ENCODE results near the gene UGT1A5.

UGT1A5 gene

DNA sequence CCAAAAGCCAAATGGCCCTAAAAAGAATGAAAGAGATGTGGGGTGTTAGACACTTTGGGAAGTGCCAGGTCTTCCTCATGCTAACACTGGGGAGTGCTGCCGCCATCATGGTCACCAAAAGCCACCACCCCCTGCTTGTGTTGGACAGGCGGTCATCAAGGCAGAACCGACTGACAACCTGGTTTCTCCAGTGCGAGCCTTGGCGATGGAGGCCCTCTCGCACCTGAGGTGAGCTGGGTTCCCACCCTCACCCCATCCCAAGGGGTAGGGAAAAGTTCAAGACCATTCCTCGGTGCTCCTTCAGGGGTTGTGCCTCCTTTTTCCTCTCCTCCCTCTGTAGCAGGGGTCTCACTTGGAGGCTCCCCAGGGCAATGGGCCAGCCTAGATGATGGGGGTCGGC lies 99.0 kb downstream of the UGT1A5 start:
- DNase-seq: no peak

- DNase-seq: peak; percentile 7
Measured at GRCh38 chr2:233813236-233814055, 100.7 kb downstream of the UGT1A5 start.

GRCh38 chr2:233814056-233814835 lies 101.5 kb downstream of the UGT1A5 start:
- DNase-seq: peak; percentile 9

DNA sequence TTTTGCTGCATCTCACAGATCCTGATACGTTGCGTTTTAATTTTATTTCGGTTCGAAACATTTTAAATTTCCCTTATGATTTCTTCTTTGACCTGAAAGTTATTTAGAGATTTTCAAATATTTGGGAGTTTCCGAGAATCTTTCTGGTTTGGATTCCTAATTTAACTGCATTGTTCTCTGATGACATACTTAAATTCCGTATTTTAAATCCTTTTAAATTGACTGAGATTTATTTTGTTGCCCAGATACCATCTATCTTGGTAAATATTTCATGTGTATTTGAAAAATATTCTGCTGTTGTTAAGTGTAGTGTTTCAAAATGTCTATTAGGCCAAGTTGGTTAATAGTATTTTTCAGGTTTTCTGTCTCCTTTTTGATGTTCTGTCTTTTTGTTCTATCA lies 103.2 kb downstream of the UGT1A5 start:
- DNase-seq: no peak

DNA sequence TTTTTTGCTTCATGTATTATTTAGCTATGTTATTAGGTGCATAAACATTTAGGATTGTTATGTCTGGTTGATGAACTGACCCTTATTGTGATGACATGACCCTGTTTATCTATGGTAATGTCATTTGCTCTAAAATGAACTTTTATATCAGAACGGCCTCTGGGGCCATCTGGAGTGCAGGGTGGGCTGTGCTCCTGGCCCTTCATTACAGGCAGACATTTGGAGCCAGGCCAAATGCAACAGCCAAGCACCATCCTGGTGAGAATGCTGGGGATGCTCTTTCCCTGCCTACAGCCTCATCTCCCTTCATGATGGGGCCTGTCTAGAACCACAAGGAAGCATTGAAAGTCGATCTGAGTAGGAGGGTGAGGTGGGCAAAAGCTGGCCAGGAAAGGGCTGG lies 103.6 kb downstream of the UGT1A5 start:
- DNase-seq: peak; percentile 3

GRCh38 chr2:233816771-233817170 lies 104.1 kb downstream of the UGT1A5 start:
- DNase-seq: peak; percentile 13

DNA sequence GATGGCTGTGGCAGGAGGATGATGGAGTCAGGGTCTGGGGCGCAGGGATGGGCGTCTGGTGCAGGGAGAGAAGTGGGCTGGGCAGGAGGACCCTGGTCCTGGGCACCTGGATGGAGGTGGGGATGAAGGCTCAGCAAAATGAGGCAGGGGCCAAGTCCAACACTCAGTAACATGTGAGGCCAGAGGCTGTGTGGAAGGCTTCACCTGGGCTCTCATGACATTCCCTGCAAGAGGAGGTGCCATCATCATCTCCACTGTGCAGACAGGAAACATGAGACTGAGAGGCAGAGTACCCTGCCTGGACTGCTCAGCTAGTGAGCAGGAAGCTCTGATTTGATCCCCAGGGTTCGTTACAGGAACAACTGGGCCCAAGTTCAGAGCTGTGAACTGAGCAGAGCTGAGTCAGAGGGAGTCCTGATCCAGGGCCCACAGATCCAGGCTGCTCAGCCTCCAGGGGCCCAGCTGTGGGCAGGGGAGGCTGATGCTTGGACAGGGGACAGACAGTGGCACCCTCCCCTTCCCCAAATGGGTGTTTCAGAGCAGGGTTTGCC lies 104.7 kb downstream of the UGT1A5 start:
- DNase-seq: peak; percentile 11

DNA sequence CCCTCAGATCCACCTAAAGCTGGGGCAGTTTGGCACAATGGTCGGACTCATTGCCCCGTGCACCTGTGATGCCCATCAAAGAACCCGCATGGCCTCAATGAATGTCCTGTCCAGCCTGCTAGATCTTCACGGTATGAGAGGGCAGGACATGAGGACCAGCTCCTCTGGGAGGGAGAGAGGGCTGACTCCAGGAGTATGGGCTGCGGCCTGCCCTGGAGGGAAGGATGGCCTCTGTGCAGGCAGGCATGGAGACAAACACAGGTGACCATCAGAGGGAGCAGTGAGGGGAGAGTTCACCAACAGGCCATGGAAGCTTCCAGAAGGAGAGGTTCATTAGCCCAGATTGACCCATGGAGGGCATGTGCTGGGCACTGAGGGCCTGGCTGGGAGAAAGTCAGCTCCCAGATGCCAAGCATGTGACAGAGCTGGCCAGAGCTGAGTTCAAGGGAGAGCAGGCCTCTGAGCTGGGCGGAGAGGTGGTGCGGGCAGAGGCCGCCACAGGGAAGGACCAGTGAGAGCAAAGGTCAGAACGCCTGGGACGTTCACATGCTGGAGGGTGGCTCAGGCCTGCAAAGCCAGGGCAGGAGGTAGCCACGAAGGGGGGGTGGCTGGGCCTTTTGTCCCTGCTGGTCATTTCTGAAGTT lies 105.4 kb downstream of the UGT1A5 start:
- peak; percentile 7 for DNase-seq

DNA sequence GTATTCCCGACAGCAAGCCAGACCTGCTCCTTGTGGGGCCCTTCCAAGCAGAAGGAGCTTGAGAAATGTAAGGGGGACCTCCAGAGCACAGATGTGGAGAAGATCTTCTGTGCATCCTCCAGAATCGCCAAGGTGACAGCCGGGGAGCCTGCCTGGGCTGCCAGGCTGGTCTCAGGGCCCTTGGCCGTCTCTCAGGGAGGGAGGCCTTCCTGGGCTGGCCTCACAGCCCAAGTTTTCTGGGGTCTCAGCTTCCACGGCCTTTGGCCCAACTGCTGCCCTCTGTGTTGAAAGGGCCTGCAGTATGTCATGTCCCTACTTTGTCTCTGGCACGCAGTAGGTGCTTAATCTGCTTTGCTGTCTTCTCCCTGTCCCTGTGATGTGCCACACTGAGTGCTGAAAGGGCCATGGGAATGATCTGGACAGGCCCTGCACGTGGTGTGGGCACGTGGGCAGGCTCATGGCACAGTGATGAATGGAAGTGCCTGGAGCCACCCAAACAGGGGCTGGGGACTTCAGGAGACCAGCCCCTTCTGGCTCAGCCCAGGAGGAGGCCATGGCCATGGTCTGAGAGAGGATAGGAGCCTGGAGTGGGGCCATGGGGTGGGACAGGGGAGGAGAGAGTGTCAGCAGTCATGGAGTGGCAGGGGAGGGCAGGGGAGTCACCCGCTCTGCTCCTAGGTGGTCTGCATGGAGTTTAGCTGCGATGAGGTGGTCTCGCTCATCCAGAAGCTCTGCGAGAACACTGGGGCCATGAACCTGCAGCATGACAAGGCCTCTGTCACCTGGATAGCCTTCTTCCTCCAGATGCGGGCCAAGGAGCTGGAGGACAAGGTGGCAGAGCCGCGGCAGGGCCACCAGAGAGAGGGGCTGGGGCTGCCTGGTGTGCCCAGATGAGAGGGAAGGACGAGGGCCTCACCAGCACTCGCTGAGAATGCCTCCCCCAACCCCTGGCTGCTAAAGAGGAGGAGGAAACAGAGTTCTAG lies 106.2 kb downstream of the UGT1A5 start:
- DNase-seq: peak; percentile 7

DNA sequence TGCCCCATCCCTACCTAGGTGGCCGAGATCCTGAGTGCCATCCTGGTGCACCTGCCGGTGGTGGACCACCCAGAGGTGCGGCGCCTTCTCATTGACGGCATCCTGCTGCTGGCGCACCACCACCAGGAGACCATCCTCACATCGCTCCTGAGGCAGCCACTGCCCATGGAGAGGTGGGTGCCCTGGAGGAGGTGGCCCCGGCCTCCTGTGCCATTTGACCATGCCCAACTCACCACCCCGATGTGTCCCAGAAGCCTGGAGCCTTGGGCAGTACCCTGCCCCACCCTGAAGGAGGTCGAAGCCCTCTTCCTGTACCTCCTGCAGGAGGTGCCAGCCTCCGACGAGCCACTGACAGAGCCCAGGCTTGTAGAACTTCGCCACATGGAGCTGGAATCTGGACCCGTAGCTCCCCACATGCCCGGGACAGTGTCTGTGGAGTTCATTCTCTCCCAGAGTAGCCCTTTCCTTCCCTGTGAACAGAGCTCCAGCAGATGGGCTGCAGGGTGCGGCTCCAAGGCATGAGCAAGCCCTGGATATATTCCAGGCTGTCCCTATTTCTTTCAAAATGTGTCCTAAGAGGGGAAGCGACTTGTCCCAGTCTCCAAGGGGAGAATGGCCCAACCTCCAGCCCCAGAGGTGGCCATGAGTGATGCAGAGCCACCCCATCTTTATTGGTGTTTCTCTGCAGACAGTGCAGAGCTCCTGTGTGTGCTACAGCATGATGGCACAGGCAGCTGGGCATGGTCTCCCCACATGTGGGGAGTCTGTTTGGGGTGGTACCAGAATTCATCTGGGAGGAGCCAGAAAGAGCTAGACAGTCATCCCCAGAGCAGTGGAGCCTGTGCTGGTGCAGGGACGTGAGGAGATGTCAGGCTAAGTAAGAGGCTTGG lies 107.4 kb downstream of the UGT1A5 start:
- peak; percentile 6 for DNase-seq

- DNase-seq: peak; percentile 4
Measured at GRCh38 chr2:233820774-233821105, 108.0 kb downstream of the UGT1A5 start.

DNA sequence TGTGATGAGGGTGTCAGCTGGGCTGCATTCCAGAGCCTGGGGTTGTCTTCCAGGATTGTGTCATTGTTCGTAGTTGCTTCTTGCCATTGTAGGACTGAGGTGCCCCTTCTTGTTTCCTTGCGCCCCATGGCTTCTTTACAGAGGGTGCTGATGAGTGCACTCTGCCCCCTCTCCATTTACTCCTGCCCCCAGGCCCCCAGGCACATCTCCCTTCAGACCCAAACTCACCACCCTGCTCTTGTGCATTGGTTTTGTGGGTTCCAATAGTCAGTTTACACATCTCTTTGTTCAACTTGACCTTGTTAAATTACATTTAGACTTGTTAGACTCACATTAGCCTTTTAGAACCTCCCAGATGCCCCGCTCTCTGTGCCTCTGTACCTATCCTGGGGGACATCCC lies 108.5 kb downstream of the UGT1A5 start:
- DNase-seq: peak; percentile 3

GRCh38 chr2:233821709-233822100 lies 109.0 kb downstream of the UGT1A5 start:
- no peak for DNase-seq

DNA sequence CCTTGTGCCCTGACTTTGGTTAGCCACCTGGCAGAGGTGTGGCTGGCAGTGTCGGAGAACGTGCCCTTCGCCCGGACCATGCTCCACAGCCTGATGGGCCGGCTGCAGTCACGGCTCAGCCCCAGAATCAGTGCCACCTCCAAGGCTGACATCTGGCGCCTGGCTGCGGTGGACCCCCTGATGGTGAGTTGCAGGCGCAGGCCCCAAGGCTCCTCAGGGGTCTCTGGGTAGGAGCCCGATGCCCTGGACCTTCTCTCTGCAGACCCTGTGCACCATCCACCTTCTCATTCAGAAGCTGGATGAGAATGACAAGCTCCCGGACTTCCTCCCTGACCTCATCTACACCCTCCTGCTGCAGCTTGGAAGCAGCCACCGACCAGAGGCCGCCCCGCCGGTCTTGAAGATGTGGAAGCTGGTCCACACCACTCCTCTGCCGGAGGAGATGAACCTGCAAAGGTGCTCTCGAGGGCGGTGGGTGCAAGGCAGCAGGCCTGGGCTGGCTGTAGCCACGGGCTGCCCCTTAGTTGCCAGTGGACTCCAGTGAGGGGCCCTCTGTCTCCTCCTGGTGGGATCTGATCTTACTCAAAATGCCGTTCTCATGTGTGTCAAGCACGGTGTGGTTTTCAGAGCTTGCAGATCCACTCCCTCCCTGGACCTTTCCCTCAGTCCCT lies 109.5 kb downstream of the UGT1A5 start:
- DNase-seq: peak; percentile 8
